IMR-90 (cell line): ENCODE data around the gene ATG7. TPM values are rescaled to one million over a fixed set of nuclear protein-coding genes. Genes with fewer than 3 reads are reported as not detected.

ENCODE experiments used
- ATAC-seq: fragments of 200-7000 bp; cut with Tn5 transposase; 2 replicates; pipeline ENCODE4 v1.9.1; 2020; ENCODE audit warnings: low read depth, mild to moderate bottlenecking, moderate library complexity
- BruUV-seq: library from RNA; stranded (reverse); fragments of 400-500 nt; replicated peaks from 2 replicates; lab custom pipeline; 2021; lab: Mats Ljungman, UMichigan
- CTCF ChIA-PET: fragments of 300-600 bp; formaldehyde crosslinking; extraction: SDS; loops from one replicate; lab custom pipeline; 2021; ENCODE audit warnings: antibody characterized with exemption; lab: Yijun Ruan, JAX
- POLR2A ChIA-PET: fragments of 300-600 bp; sonication (Branson Sonifier 250); formaldehyde crosslinking; loops from one replicate; lab custom pipeline; 2022; ENCODE audit warnings: antibody characterized with exemption; ENCODE audit not compliant: unreplicated experiment; lab: Charles Lee
- DNase-seq: peaks from one replicate; pipeline ENCODE4 v3.0.0; 2013
- H2AFZ ChIP-seq: replicated peaks from 2 replicates; pipeline ENCODE3; 2013; ENCODE audit warnings: low read length, mild to moderate bottlenecking; ENCODE audit not compliant: poor library complexity
- H2AK5ac ChIP-seq: 2 replicates; pipeline ENCODE4 v1.6.1; 2013; ENCODE audit warnings: low read depth, low read length, inconsistent platforms
- H2AK9ac ChIP-seq: replicated peaks from 2 replicates; pipeline ENCODE3; 2013; ENCODE audit warnings: mild to moderate bottlenecking, low read depth, low read length, moderate library complexity; ENCODE audit not compliant: poor library complexity
- H2BK120ac ChIP-seq: 2 replicates; pipeline ENCODE4 v1.6.1; 2013; ENCODE audit warnings: low read depth, low read length, inconsistent platforms
- H2BK15ac ChIP-seq: 3 replicates; pipeline ENCODE4 v1.6.1; 2013; ENCODE audit warnings: low read depth, low read length, inconsistent platforms
- H2BK20ac ChIP-seq: 2 replicates; pipeline ENCODE4 v1.6.1; 2013; ENCODE audit warnings: low read depth, mild to moderate bottlenecking, inconsistent platforms, low read length, moderate library complexity
- H2BK5ac ChIP-seq: 2 replicates; pipeline ENCODE4 v1.6.1; 2013; ENCODE audit warnings: mild to moderate bottlenecking, low read depth, low read length, inconsistent platforms; ENCODE audit not compliant: poor library complexity, severe bottlenecking
- H3K14ac ChIP-seq: replicated peaks from 2 replicates; pipeline ENCODE4 v1.6.1; 2013; ENCODE audit warnings: low read depth, low read length, inconsistent platforms
- H3K18ac ChIP-seq: 2 replicates; pipeline ENCODE4 v1.6.1; 2013; ENCODE audit warnings: low read depth, low read length, control low read depth
- H3K23ac ChIP-seq: 2 replicates; pipeline ENCODE4 v1.6.1; 2013; ENCODE audit warnings: low read depth, low read length, inconsistent platforms
- H3K27ac ChIP-seq: 2 replicates; pipeline ENCODE4 v1.5.1; 2013; ENCODE audit warnings: mild to moderate bottlenecking, control low read depth, low read length; ENCODE audit not compliant: insufficient read depth
- H3K27me3 ChIP-seq: 2 replicates; pipeline ENCODE4 v1.6.1; 2013; ENCODE audit warnings: low read length; ENCODE audit not compliant: control insufficient read depth, insufficient read depth
- H3K36me3 ChIP-seq: 2 replicates; pipeline ENCODE4 v1.6.1; 2013; ENCODE audit warnings: low read length, mixed read lengths; ENCODE audit not compliant: control insufficient read depth, insufficient read depth
- H3K4ac ChIP-seq: 2 replicates; pipeline ENCODE4 v1.6.1; 2013; ENCODE audit warnings: low read depth, low read length, inconsistent platforms
- H3K4me1 ChIP-seq: 2 replicates; pipeline ENCODE4 v1.6.1; 2013; ENCODE audit warnings: low read length, mixed read lengths; ENCODE audit not compliant: control insufficient read depth, insufficient read depth
- H3K4me2 ChIP-seq: 2 replicates; pipeline ENCODE4 v1.6.1; 2013; ENCODE audit warnings: low read depth, mild to moderate bottlenecking, control low read depth, low read length, moderate library complexity
- H3K4me3 ChIP-seq: 2 replicates; pipeline ENCODE4 v1.5.1; 2013; ENCODE audit warnings: low read depth, mild to moderate bottlenecking, control low read depth, low read length, moderate library complexity; ENCODE audit not compliant: insufficient read depth
- H3K56ac ChIP-seq: 2 replicates; pipeline ENCODE4 v1.6.1; 2013; ENCODE audit warnings: low read length, inconsistent platforms; ENCODE audit not compliant: insufficient read depth; ENCODE audit errors: extremely low read depth
- H3K79me1 ChIP-seq, 2 experiments: 2 replicates each; pipeline ENCODE4 v1.6.1; 2013; ENCODE audit warnings: low read length in 2 of 2, inconsistent platforms in 1 of 2, low read depth in 1 of 2
- H3K9ac ChIP-seq: 2 replicates; pipeline ENCODE4 v1.6.1; 2013; ENCODE audit warnings: low read depth, low read length, control low read depth
- H3K9me1 ChIP-seq: 2 replicates; pipeline ENCODE4 v1.6.1; 2013; ENCODE audit warnings: low read length, inconsistent platforms; ENCODE audit not compliant: insufficient read depth
- H3K9me3 ChIP-seq: 2 replicates; pipeline ENCODE4 v1.6.1; 2013; ENCODE audit warnings: low read length; ENCODE audit not compliant: control insufficient read depth, insufficient read depth
- H4K20me1 ChIP-seq: 2 replicates; pipeline ENCODE4 v1.6.1; 2013; ENCODE audit warnings: low read length, inconsistent platforms; ENCODE audit not compliant: insufficient read depth
- H4K5ac ChIP-seq: 2 replicates; pipeline ENCODE4 v1.6.1; 2013; ENCODE audit warnings: mild to moderate bottlenecking, low read depth, low read length, control low read depth
- H4K8ac ChIP-seq, 2 experiments: 2 replicates each; pipeline ENCODE4 v1.6.1; 2013; ENCODE audit warnings: low read depth in 2 of 2, low read length in 2 of 2, control low read depth in 1 of 2, inconsistent platforms in 1 of 2
- H4K91ac ChIP-seq: 2 replicates; pipeline ENCODE4 v1.6.1; 2013; ENCODE audit warnings: low read depth, low read length, inconsistent platforms; ENCODE audit not compliant: insufficient read depth
- CEBPB ChIP-seq: IDR thresholded peaks from 2 replicates; pipeline ENCODE4 v1.6.1; 2012; ENCODE audit warnings: low read depth, low read length, improper control_type of control experiment
- MAFK ChIP-seq: IDR thresholded peaks from 2 replicates; pipeline ENCODE4 v1.6.1; 2012; ENCODE audit warnings: low read depth, low read length, improper control_type of control experiment
- POLR2A ChIP-seq: IDR thresholded peaks from 2 replicates; pipeline ENCODE4 v1.6.1; 2012; ENCODE audit warnings: mild to moderate bottlenecking, low read depth, low read length
- RAD21 ChIP-seq: IDR thresholded peaks from 2 replicates; pipeline ENCODE4 v1.6.1; 2012; ENCODE audit warnings: low read length, improper control_type of control experiment
- RFX5 ChIP-seq: IDR thresholded peaks from 2 replicates; pipeline ENCODE4 v1.8.0; 2012; ENCODE audit warnings: low read depth, mild to moderate bottlenecking, low read length, moderate library complexity
- WGBS, 2 experiments: methylation state at CpG; one replicate each; pipeline versions ENCODE4 v1.1.5 to v1.1.7; 2013; ENCODE audit warnings: missing lambda C conversion rate in 2 of 2; ENCODE audit not compliant: insufficient read length in 1 of 2; ENCODE audit errors: extremely low coverage in 2 of 2; 5-methylcytosine and 5-hydroxymethylcytosine counted together
- dilution Hi-C: fragments of 300-500 bp; cut with HindIII; formaldehyde crosslinking; loops from one replicate; pipeline ENCODE4 v1.14.3; 2018; ENCODE audit warnings: low sequenced_read_pairs; ENCODE audit not compliant: unreplicated experiment
- in situ Hi-C: fragments of 300-500 bp; cut with MboI; formaldehyde crosslinking; loops from 3 replicates; pipeline ENCODE4 v1.14.3; 2019; ENCODE audit warnings: low sequenced_read_pairs, inconsistent platforms, mixed read lengths
- intact Hi-C: fragments of 100-400 bp; cut with micrococcal nuclease; formaldehyde crosslinking; loops from 2 replicates; pipeline ENCODE4 v1.10.0; 2022
- polyA plus RNA-seq, 3 experiments: library from polyadenylated mRNA; depleted of rRNA; stranded (reverse); fragments of >200 nt; gene quantifications; 2 replicates each; pipeline ENCODE4 v1.2.3, GENCODE V29; 2012; ENCODE audit warnings: low replicate concordance in 1 of 3
- total RNA-seq: library from RNA; depleted of rRNA; stranded (reverse); fragments of >200 nt; gene quantifications from 2 replicates; pipeline ENCODE4 v1.2.3, GENCODE V29; 2012

The ATG7 gene
- total and polyA plus RNA-seq, 2 of the 4 experiments (the other 2 are of a cell fraction) = 15.6 to 51.4 TPM

- CTCF ChIA-PET = interaction anchor here (1.0 kb wide), 1 partner anchor 12 kb away, joined by 3 read pairs; no protein-coding TSS in a partner anchor
- in situ Hi-C loops (no loop called here), intact Hi-C loops (no loop called here), dilution Hi-C loops (no loop called here)
- Histone ChIP-seq H3K9me3 (no peaks in the 10 kb centered on the region), H2AK5ac (no peak overlapping the region), H3K4me1 (peaks cover 23% of the 10 kb centered on the region), H3K18ac (no peak overlapping the region), H3K27ac (no peak overlapping the region), H2BK120ac (no peak overlapping the region), H2BK5ac (no peak overlapping the region), H3K14ac (no peak overlapping the region), H3K56ac (no peak overlapping the region), H3K79me1 (peaks cover 27 to 91% of the 10 kb centered on the region in 2 experiments), H4K91ac (no peak overlapping the region), H2AK9ac (no peak overlapping the region), H3K23ac (peak overlapping the region; percentile 14; the same call in 1 of the 2 replicates), H2AFZ (peak overlapping the region; percentile 2), H2BK15ac (no peak overlapping the region; the same call in 2 of the 3 replicates), H4K5ac (no peak overlapping the region), H3K4me3 (no peak overlapping the region), H4K8ac (no peak overlapping the region), H3K9ac (no peak overlapping the region), H3K4ac (no peak overlapping the region; the same call in 1 of the 2 replicates), H2BK20ac (no peak overlapping the region), H3K4me2 (no peak overlapping the region), H3K9me1 (peaks cover 30% of the 10 kb centered on the region), H3K27me3 (no peaks in the 10 kb centered on the region), H3K36me3 (peaks cover 41% of the 10 kb centered on the region), H4K20me1 (peaks cover 56% of the 10 kb centered on the region)
- TF ChIP-seq CEBPB (no peak), RFX5 (no peak), RAD21 (no peak), POLR2A (no peak), MAFK (no peak)
- DNase-seq (no peak), ATAC-seq (no peak)
- 92% methylated on average over 10 of the region's 12 CpGs; no CpG with 5 or more reads in 1 of the 2 experiments for WGBS, 2 experiments
- POLR2A ChIA-PET = no interaction called here
- BruUV-seq = no TSS peak
Measured at GRCh38 chr3:11554666-11555065, 282.5 kb downstream of the ATG7 start.
